ENCODE data around the gene OGA.

DNA sequence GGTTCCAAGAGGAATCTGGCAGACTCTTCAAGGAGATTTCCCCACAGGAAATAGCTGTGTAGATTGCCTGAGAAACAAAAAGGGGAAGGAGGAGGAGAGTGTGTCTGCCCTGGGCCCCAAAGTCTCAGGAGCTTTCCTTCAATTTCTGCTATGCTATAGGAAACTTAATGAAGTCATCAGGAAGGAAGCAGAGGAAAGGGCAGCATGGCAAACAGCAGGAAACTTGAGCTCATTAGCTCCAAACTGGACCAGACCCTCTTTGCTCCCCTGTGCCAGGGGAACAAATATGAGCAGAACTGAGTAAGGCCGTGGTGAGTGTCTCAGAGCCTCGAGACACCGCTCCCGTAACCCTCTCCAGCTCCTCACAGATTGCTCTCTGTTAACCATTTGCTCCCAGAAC, 30.2 kb upstream of the OGA start:
- TF ChIP-seq, protein P1, sequence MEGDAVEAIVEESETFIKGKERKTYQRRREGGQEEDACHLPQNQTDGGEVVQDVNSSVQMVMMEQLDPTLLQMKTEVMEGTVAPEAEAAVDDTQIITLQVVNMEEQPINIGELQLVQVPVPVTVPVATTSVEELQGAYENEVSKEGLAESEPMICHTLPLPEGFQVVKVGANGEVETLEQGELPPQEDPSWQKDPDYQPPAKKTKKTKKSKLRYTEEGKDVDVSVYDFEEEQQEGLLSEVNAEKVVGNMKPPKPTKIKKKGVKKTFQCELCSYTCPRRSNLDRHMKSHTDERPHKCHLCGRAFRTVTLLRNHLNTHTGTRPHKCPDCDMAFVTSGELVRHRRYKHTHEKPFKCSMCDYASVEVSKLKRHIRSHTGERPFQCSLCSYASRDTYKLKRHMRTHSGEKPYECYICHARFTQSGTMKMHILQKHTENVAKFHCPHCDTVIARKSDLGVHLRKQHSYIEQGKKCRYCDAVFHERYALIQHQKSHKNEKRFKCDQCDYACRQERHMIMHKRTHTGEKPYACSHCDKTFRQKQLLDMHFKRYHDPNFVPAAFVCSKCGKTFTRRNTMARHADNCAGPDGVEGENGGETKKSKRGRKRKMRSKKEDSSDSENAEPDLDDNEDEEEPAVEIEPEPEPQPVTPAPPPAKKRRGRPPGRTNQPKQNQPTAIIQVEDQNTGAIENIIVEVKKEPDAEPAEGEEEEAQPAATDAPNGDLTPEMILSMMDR (IDR thresholded peaks at IDR 0.05) = no peak
- no peak for TF ChIP-seq POLR2A (IDR thresholded peaks at IDR 0.05)
